MG63 (cell line): ENCODE measurements around the gene PTH1R. TPM values are rescaled to one million over a fixed set of nuclear protein-coding genes. Genes with fewer than 3 reads are reported as not detected.

Experiments
- DNase-seq: peaks from one replicate; pipeline ENCODE4 v3.0.0-alpha.2; 2020
- H3K27me3 ChIP-seq: fragments of 250-450 bp; sonication (Bioruptor Pico); 2 replicates; pipeline ENCODE4 v1.5.1; 2020; ENCODE audit warnings: mild to moderate bottlenecking, moderate library complexity
- H3K36me3 ChIP-seq: fragments of 250-450 bp; sonication (Bioruptor Pico); 2 replicates; pipeline ENCODE4 v1.5.1; 2020; ENCODE audit warnings: mild to moderate bottlenecking, moderate library complexity
- H3K4me3 ChIP-seq: fragments of 250-450 bp; sonication (Bioruptor Pico); 2 replicates; pipeline ENCODE4 v1.5.1; 2020; ENCODE audit warnings: mild to moderate bottlenecking, moderate library complexity
- H3K9me3 ChIP-seq: fragments of 250-450 bp; sonication (Bioruptor Pico); 2 replicates; pipeline ENCODE4 v1.5.1; 2020; ENCODE audit warnings: mild to moderate bottlenecking, moderate library complexity
- total RNA-seq: library from RNA; depleted of rRNA; stranded (reverse); fragments of >200 nt; shearing (Covaris generic); gene quantifications from 2 replicates; pipeline ENCODE4 v1.2.3, GENCODE V29; 2014; ENCODE audit warnings: low replicate concordance

Gene PTH1R
- total RNA-seq, 1 experiment from 2014 or later: not detected

DNA sequence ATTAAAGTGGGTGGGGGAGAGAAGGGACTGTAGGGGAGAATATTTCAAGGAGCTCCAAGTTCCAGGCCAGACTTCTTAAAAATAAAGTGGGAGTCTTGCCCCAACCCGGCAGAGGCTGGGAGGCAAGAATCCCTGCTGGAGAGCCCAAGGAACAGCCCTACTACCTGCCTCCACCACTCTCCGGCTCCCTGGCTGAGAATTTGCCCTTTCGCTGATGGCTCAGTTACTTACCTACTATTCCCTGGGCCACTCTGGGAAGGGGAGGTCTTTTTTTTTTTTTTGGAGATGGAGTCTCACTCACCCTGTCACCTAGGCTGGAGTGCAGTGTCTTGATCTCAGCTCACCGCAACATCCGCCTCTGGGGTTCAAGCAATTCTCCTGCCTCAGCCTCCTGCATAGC lies 29.8 kb upstream of the PTH1R start:
- Histone ChIP-seq H3K4me3 (no peak overlapping the region), H3K9me3 (no peaks in the 10 kb centered on the region), H3K36me3 (no peaks in the 10 kb centered on the region), H3K27me3 (no peaks in the 10 kb centered on the region)
- no peak for DNase-seq

DNA sequence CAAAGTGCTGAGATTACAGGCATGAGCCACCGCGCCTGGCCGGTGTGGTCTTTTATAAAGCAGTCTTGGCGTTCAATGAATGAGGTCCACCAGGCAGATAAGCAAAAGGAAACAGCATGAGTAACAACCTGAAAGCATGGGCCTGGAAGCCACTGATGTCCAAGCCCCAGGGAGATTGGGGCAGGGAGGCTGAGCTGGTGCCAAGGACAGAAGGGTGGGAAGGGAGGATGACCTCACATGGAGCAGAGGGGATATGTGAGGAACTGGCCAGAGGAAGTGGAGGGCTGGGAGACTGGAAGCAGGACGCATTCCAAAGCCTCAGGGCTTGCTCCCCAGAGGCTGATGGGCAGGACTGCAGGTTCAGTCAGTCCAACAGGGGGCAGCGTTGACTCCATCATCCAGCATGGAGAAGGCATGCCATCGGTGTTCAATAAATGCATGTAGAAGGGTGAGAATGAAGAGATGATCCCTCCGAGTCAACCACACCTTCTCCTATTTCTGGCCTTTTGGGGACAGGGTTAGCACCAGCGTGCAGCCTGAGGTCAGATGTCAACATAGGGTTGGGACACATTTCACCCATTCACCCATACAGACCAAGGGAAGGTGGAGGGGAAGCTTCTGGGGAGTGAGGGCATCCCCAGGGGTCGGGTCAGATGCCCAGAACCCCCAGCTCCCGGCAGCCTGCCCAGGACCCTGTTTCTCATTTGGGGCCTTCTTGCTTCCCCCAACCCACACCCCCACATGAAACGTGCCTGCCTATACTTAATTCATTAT lies 29.1 kb upstream of the PTH1R start:
- no peaks in the 10 kb centered on the region for H3K36me3 ChIP-seq
- no peaks in the 10 kb centered on the region for H3K9me3 ChIP-seq
- DNase-seq: peak; percentile 50
- H3K27me3 ChIP-seq: no peaks in the 10 kb centered on the region
- no peak overlapping the region for H3K4me3 ChIP-seq

DNA sequence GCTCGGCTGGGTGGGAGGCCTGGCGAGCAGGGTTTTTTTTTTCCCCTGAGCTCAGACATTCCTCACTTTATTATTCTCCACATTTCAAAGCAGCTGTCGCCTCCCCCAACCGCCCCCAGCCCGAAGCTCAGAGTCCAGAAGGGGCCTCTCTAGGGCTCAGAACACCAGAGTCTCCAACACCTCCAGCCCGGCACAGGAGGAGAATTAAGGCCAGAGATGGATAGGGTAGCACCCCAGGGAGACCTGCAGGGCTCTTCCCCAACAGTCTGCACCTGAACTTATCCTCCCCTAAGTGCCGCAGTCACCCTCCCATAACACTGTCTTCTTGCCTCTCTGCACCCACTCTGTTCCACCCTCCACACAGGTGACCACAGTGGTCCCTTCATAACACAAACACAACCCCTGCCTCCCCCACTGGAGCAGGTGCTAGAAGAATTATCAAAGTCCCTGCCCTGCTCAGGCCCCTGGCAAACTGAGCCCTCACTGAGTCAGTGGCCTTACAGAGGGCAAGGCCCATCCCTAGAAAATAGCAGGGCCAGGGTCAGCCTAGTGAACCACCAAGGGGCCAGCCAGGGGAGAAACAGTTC lies 28.4 kb upstream of the PTH1R start:
- Histone ChIP-seq H3K9me3 (no peaks in the 10 kb centered on the region), H3K27me3 (no peaks in the 10 kb centered on the region), H3K36me3 (no peaks in the 10 kb centered on the region), H3K4me3 (no peak overlapping the region)
- DNase-seq: no peak

DNA sequence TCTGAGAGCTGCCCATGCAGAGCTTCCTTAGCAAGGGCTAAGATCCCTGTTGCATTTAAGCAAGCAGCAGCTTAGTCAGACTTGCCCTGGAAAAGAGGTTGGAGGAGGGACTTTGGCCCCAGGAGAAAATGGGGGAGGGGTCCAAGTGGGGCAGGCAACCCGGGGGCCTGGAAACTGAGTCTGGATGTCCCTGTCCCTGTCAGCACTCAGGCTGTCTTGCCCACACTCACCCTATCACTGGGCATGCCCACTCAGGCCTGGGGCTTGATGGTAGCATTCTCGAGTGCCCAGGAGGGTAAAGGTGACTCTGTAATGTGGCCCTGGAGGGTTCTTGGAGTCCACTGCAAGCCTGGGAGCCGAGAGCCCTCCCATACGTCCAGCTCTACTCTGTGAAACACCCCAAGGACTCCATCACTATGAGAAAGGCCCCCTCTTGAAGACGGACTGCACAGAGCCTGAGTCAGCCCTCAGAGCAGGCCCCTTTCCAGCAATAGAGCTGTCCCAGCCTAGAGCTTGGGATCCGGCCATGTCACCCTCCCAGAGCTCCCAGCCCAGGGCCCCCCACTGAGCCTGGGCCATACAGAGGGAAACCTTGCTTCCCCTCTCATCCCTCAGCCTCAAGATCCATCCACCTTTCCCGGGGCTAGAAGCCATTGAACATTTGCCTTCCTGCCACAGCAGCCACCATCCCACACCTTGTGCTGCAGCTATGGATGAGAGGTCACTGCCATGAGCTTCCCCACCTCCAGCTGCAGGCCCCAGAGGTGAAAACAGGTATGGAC lies 27.6 kb upstream of the PTH1R start:
- H3K9me3 ChIP-seq: no peaks in the 10 kb centered on the region
- DNase-seq: no peak
- H3K27me3 ChIP-seq: no peaks in the 10 kb centered on the region

DNA sequence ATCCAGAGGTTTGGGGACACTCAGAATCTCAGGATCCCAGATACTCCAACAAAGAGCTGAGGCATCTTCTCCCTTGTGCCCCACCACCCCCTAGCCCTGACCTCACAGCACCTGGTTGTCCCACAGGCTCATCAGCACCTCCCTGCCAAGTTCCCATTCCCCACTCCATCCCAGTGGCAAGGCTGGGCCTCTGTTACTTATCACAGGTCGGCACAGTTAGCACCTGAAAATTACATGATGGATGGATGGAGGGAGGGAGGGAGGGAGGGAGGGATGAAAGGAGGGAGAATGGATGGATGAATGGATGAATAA lies 27.1 kb upstream of the PTH1R start:
- DNase-seq: no peak
- H3K27me3 ChIP-seq: no peaks in the 10 kb centered on the region
- H3K36me3 ChIP-seq: no peaks in the 10 kb centered on the region
- H3K9me3 ChIP-seq: no peaks in the 10 kb centered on the region
- no peak overlapping the region for H3K4me3 ChIP-seq

More for the DNA sequence above, 27.6 kb upstream of the PTH1R start:
- Histone ChIP-seq H3K4me3 (no peak overlapping the region), H3K36me3 (no peaks in the 10 kb centered on the region)

DNA sequence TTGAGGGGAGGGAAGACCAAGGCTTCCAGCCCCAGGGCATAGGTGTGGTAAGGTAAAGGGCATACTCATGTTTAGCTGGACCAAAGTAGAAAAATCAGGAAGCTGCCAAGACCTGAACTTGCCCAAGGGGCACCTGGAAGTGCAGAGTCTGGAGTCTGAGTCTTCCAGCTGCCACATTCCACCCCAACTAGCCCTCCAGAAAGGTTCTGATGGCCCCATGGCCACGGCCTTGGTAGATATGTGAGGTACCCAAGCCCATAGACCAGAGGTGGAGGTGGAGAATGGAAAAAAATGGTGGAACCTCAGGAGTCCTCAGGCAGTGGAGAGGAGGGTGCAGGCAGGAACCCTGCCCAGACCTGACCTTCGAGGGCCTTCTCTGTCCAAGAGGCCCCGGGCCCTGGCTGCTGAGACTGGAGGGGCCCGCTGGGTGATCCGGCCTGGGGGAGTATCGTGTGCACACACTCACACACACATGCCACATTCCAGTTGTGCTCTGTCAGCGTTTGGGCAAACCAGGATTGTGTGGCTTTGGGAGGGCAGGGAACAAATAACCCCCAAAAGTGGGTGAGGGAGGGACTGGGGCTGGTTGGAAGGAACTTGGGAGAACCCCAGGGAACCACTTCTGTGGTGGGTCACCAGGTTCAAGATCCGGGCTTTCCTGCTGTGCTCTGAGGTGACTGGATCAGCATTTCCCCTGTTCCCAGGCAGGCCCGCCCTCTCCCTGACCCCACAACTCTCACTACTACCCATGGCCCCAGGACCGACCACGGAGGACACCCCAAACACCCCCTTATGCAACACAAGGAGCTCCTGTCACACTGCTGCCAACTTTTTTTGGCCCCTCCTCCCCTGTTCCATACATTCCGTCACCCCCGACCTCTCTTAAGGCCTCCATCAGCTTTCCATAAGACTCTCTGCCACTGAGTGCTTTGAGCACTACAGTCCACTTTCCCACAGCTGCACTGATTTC lies 25.9 kb upstream of the PTH1R start:
- Histone ChIP-seq H3K36me3 (no peaks in the 10 kb centered on the region), H3K9me3 (no peaks in the 10 kb centered on the region), H3K4me3 (no peak overlapping the region), H3K27me3 (no peaks in the 10 kb centered on the region)
- no peak for DNase-seq

DNA sequence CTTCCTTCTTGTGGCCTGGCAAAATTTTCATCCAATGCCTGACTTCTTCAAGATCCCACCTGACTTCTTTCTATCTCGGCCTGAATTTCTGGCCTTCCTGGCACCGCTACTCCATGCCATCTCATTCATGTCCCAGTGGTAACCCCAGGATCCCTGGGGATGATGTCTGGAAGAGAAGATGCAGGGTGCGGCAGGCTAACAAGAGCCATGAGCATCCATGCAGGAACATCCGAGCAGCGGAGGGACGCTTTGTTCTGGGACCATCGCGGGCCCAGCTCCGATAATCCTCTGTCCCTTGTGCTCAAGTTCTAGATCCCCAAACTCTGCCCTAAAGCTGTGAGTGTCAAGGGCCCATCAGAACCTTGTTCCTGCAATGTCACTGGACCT lies 25.2 kb upstream of the PTH1R start:
- no peak overlapping the region for H3K4me3 ChIP-seq
- H3K9me3 ChIP-seq: no peaks in the 10 kb centered on the region
- no peak for DNase-seq
- no peaks in the 10 kb centered on the region for H3K36me3 ChIP-seq
- H3K27me3 ChIP-seq: no peaks in the 10 kb centered on the region

DNA sequence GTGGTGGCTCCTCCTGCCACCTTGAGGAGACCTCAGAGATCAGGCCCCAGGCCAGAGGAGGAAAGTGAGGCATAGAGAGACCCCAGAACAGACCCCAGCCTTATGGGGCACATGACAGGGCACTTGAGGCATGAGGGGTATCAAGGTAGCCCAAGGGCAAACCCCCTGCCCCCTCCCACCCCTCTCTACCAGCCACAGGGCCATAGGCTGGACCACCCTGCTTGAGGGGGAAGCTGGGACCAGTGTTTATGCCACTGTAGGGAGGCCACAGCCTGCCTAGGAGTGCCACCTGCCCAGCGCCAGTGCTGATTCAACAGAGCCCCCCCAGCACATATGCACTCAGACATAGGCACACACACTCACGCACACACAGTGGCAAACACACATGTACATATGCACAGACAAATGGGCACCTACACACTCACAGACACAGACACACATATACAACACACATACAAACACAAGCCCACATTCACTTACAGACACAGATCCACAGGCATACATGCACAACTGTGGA lies 24.6 kb upstream of the PTH1R start:
- DNase-seq: no peak
- Histone ChIP-seq H3K9me3 (no peaks in the 10 kb centered on the region), H3K36me3 (no peaks in the 10 kb centered on the region), H3K4me3 (no peak overlapping the region), H3K27me3 (no peaks in the 10 kb centered on the region)

DNA sequence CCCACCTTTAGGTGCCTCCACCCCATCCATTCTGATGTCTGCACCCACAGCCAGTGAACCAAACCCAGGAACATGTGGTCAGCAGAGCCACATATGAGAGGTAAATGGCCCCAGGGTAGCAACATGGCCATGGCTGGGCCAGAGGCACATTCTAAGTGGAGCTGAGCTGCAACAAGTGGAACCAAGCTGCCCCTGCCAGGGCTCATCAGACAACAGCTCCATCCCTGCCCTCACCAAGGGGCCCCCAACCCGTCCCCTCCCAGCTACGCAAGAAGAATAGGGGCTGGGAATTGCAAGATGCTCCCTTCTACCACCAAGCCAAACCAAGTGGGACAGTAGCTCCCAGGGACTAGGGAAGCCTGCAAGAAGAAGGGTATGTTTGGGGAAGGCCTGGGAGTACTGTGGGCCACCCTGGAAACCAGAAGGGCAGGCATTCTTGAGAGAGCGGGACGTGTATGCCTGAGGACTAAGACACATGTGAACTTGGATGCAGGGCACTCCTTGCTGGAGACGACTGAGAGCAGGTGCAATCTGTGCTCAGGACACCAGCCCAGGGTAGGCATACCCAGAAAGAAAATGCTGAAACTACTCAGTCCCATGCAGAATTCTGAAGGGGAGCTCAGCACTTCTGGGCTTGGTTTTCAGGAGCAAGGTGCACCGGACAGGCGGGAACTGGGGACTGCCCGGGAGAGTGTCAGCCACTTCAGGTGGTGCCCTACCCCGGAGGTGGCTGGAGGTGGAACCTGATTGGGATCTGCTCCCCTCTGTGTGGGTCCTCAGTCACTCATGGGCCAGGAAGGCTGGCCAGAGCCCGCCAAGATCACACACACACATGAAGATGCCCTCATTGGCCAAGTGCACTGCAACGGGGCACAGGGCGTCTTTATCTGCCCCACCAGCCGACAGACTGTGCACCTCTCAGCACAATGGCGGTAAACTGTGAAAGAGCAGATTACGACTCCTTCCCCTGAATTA lies 23.8 kb upstream of the PTH1R start:
- Histone ChIP-seq H3K27me3 (no peaks in the 10 kb centered on the region), H3K4me3 (no peak overlapping the region), H3K36me3 (no peaks in the 10 kb centered on the region), H3K9me3 (no peaks in the 10 kb centered on the region)
- no peak for DNase-seq

DNA sequence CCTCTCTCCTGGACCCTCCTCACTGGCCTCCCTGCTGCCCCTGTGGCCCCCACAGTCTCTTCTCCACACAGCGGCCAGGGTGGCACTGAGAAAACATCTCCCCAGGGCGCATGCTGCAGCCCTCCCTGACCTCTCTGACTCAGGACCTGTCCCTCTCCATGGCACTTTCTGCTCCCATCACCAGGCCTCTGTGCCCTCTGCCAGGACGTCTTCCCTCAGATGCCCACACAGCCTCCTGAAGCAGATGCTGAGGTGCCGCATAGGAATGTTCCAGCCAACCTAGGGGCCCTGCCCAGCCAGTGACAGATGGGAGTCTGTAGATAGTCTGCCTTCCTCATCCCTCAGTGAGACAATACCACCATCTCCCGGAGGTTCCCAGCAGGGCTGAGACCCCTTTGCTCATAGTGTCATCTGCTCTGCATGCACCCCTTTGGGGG lies 22.9 kb upstream of the PTH1R start:
- H3K4me3 ChIP-seq: no peak overlapping the region
- H3K27me3 ChIP-seq: no peaks in the 10 kb centered on the region
- no peaks in the 10 kb centered on the region for H3K9me3 ChIP-seq
- DNase-seq: no peak
- H3K36me3 ChIP-seq: no peaks in the 10 kb centered on the region

DNA sequence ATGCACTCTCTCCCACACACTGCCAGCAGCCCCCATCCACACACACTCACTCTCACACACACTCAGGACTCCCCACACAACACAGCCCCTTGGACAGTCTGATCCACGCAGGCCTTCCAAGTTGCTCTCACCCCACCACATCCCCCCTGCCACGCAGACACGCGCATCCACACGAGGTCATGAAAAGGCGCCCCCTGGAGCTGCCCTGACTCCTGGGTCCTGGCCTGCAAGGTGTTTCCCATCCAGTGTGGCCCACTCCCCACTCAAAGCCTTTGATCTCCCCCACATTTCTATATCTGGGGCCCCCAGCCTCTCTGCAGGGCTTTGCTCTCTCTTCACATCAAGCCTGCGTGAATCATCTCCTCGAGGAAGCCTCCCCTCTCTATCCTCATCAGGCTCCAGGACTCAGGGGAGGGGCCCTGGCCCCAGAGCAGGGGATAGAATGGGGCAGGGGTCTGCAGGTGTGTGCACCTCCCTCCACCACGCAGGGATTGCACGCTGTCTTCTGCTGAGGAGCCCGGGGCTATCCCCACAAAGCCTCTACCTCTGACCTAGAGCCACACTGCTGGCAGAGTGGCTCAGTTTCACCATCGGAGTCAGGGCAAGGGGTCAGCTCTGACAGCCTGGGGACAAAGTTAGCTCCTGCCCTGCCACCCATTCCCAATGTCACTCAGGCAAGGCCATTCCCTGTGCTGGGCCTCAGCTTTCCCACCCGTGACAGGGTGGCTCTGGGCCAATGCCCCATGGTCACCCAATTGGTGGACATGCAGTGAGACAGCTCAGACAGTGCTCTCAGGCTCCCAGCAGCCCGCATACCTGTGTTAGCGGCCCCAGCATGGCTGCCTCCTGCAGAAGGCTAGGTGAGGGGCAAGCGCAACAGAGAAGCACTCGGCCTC lies 20.7 kb upstream of the PTH1R start:
- no peak overlapping the region for H3K4me3 ChIP-seq
- no peaks in the 10 kb centered on the region for H3K27me3 ChIP-seq
- DNase-seq: no peak
- no peaks in the 10 kb centered on the region for H3K36me3 ChIP-seq
- H3K9me3 ChIP-seq: no peaks in the 10 kb centered on the region

DNA sequence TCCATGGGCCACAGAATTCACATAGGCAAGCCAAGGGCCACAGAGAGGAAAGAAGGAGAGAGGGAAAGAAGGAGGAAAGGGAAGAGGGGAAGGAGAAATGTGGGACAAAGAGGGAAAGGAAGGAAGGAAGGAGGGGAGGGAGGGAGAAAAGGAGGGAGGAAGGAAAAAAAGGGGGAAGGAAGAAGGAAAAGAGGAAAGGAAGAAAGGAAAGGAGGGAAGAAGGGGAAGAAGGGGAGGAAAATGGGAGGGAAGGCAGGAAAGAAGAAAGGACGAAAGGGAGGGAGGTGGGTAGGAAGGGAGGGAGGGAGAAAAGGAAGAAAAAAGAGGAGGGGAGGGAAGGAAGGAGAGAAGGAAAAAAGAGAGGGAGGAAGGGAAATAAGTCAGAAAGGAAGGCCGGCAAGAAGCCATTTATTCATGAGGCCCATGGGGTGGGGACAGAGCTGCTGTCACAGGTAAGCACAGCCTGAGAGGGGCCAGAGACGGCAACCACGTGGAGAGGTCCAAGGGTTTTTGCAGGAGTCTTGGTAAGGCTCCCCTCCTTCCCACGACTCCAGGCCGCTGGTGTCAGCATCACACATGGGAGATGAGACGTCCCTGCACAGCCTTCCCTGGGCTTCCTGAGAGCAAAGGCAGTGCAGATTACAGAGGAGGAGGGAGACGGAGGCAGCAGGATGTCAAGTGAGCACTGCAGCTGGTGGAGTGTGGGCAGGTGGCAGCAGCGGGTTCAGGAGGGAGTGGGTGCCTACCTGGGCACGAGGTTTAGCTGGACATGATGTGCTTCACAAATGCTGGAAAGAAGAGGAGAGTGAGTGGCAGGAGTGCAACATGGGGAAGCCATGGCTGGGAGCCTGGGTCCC lies 19.8 kb upstream of the PTH1R start:
- Histone ChIP-seq H3K9me3 (no peaks in the 10 kb centered on the region), H3K27me3 (no peaks in the 10 kb centered on the region), H3K36me3 (no peaks in the 10 kb centered on the region), H3K4me3 (no peak overlapping the region)
- DNase-seq: no peak

DNA sequence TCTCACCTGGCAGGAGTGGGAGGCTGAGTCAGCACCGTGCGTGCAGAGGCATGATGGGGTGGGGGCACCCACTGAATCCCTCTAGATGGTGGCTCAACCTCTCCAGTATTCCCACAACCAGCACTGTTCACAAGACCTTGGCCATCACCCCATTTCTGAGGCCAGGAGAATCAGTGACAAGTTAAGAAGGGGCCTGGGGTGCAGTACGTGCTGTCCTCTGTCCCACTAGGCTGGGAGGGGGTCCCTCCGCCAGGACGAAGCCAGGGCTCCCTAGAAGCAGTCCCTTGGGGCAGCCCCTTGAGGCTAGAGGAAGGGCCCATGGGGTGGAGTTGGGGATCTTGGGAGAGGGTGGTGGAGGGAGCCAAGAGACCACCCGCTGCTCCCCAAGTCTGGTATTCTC lies 19.1 kb upstream of the PTH1R start:
- no peak for DNase-seq
- Histone ChIP-seq H3K4me3 (no peak overlapping the region), H3K9me3 (no peaks in the 10 kb centered on the region), H3K27me3 (no peaks in the 10 kb centered on the region), H3K36me3 (no peaks in the 10 kb centered on the region)
